Measurements from ENCODE around the gene GAB4. TPM values are rescaled to one million over a fixed set of nuclear protein-coding genes. Genes with fewer than 3 reads are reported as not detected.

GAB4 gene
- total and polyA plus RNA-seq, 2 of the 4 experiments (the other 2 are of a cell fraction) = not detected

- no peaks in the 10 kb centered on the region for H3K79me1 ChIP-seq (ENCODE audit: low read depth in 1 of 2, low read length in 2 of 2)
- no peak overlapping the region for H2AK9ac ChIP-seq (replicated peaks; ENCODE audit: low read depth, low read length, poor library complexity)
- no peak overlapping the region for H3K14ac ChIP-seq (replicated peaks; ENCODE audit: low read depth, low read length)
- H3K27me3 ChIP-seq (ENCODE audit: control insufficient read depth, insufficient read depth, low read length) = peaks cover 7% of the 10 kb centered on the region; the same call in 1 of the 2 replicates
- CTCF ChIA-PET = no interaction called here
- in situ Hi-C loops (cut with MboI; ENCODE audit: low sequenced_read_pairs) = no loop called here
- no peak overlapping the region for H3K4me3 ChIP-seq (ENCODE audit: insufficient read depth, low read depth, low read length)
- H4K91ac ChIP-seq (ENCODE audit: insufficient read depth, low read depth, low read length) = no peak overlapping the region
- H4K20me1 ChIP-seq (ENCODE audit: insufficient read depth, low read length) = no peaks in the 10 kb centered on the region
- H3K9ac ChIP-seq (ENCODE audit: low read depth, low read length) = no peak overlapping the region
- H3K4ac ChIP-seq (ENCODE audit: low read depth, low read length) = no peak overlapping the region
- intact Hi-C loops (cut with micrococcal nuclease) = no loop called here
- H3K18ac ChIP-seq (ENCODE audit: low read depth, low read length) = no peak overlapping the region
- no peak overlapping the region for H3K27ac ChIP-seq (ENCODE audit: insufficient read depth, low read length)
- H3K56ac ChIP-seq (ENCODE audit: extremely low read depth, insufficient read depth, low read length) = no peak overlapping the region
- peaks cover 2% of the 10 kb centered on the region; the same call in 1 of the 2 replicates for H3K9me3 ChIP-seq (ENCODE audit: control insufficient read depth, insufficient read depth, low read length)
- no peaks in the 10 kb centered on the region for H3K4me1 ChIP-seq (ENCODE audit: control insufficient read depth, insufficient read depth, low read length)
- ATAC-seq (ENCODE audit: low read depth) (no peak), DNase-seq (no peak)
- H2BK20ac ChIP-seq (ENCODE audit: low read depth, low read length) = no peak overlapping the region
- H2BK5ac ChIP-seq (ENCODE audit: low read depth, low read length, poor library complexity, severe bottlenecking) = no peak overlapping the region
- 13% methylated on average over 2 of the region's 4 CpGs; no CpG with 5 or more reads in 1 of the 2 experiments for WGBS, 2 experiments (ENCODE audit: extremely low coverage in 2 of 2, insufficient read length in 1 of 2)
- no peak overlapping the region for H4K5ac ChIP-seq (ENCODE audit: low read depth, low read length)
- no peak overlapping the region for H4K8ac ChIP-seq (ENCODE audit: low read depth in 2 of 2, low read length in 2 of 2)
- dilution Hi-C loops (cut with HindIII; ENCODE audit: low sequenced_read_pairs, unreplicated experiment) = no loop called here
- no peak overlapping the region for H2BK120ac ChIP-seq (ENCODE audit: low read depth, low read length)
- no peaks in the 10 kb centered on the region for H3K9me1 ChIP-seq (ENCODE audit: insufficient read depth, low read length)
- H3K23ac ChIP-seq (ENCODE audit: low read depth, low read length) = no peak overlapping the region
- H2AFZ ChIP-seq (replicated peaks; ENCODE audit: low read length, poor library complexity) = no peak overlapping the region
- H3K36me3 ChIP-seq (ENCODE audit: control insufficient read depth, insufficient read depth, low read length) = no peaks in the 10 kb centered on the region
- H3K4me2 ChIP-seq (ENCODE audit: low read depth, low read length) = no peak overlapping the region
- H2BK15ac ChIP-seq (ENCODE audit: low read depth, low read length) = no peak overlapping the region
- no peak overlapping the region for H2AK5ac ChIP-seq (ENCODE audit: low read depth, low read length)
- POLR2A ChIA-PET (ENCODE audit: unreplicated experiment) = no interaction called here
- BruUV-seq (replicated peaks) = no TSS peak
- TF ChIP-seq POLR2A (IDR thresholded peaks at IDR 0.05; ENCODE audit: low read depth, low read length) = no peak
- TF ChIP-seq, protein P1, sequence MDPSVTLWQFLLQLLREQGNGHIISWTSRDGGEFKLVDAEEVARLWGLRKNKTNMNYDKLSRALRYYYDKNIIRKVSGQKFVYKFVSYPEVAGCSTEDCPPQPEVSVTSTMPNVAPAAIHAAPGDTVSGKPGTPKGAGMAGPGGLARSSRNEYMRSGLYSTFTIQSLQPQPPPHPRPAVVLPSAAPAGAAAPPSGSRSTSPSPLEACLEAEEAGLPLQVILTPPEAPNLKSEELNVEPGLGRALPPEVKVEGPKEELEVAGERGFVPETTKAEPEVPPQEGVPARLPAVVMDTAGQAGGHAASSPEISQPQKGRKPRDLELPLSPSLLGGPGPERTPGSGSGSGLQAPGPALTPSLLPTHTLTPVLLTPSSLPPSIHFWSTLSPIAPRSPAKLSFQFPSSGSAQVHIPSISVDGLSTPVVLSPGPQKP (IDR thresholded peaks at IDR 0.05; ENCODE audit: borderline replicate concordance, low read depth, low read length) = no peak
- TF ChIP-seq FOS (IDR thresholded peaks at IDR 0.05; ENCODE audit: low read depth, low read length) = no peak
- no peak for TF ChIP-seq USF2 (IDR thresholded peaks at IDR 0.05; ENCODE audit: low read depth, low read length)
- TF ChIP-seq SMC3 (IDR thresholded peaks at IDR 0.05; ENCODE audit: low read depth, low read length) = no peak
- TF ChIP-seq MAZ (IDR thresholded peaks at IDR 0.05; ENCODE audit: borderline replicate concordance, low read depth, low read length) = no peak
- TF ChIP-seq MAFK (IDR thresholded peaks at IDR 0.05; ENCODE audit: low read depth, low read length) = no peak
- TF ChIP-seq CTCF (conservative IDR thresholded peaks at IDR 0.05; ENCODE audit: low read depth, low read length) = no peak
These were observed 27.2 kb upstream of the GAB4 start for GRCh38 chr22:17035246-17035645.

Measured in IMR-90 (cell line).